Motor neuron (in vitro differentiated cells): ENCODE data around the gene RAB27B. TPM values are rescaled to one million over a fixed set of nuclear protein-coding genes. Genes with fewer than 3 reads are reported as not detected.

Experiments used
- ATAC-seq, 8 experiments: fragments of 200-7000 bp; cut with Tn5 transposase; replicated peaks in 6 of 8; 2 replicates each; pipeline ENCODE4 v1.8.0; 2021; ENCODE audit warnings: mild to moderate bottlenecking in 8 of 8, moderate library complexity in 8 of 8
- H3K27ac ChIP-seq, 2 donors: fragments of 250-450 bp; sonication (Bioruptor Pico); 2 replicates each; pipeline ENCODE4 v1.9.0; 2021; ENCODE audit warnings: antibody characterized with exemption in 2 of 2, mild to moderate bottlenecking in 2 of 2, moderate library complexity in 1 of 2
- H3K4me1 ChIP-seq, 2 donors: fragments of 250-450 bp; sonication (Bioruptor Pico); replicated peaks in 1 of 2; 2 replicates each; pipeline ENCODE4 v1.6.1; 2021; ENCODE audit warnings: antibody characterized with exemption in 2 of 2, mild to moderate bottlenecking in 2 of 2, moderate library complexity in 1 of 2
- H3K4me3 ChIP-seq, 5 donors: fragments of 250-450 bp; sonication (Bioruptor Pico); 2 replicates each; pipeline ENCODE4 v1.9.0; 2021; ENCODE audit warnings: antibody characterized with exemption in 5 of 5, mild to moderate bottlenecking in 5 of 5, moderate library complexity in 4 of 5
- WGBS, 10 experiments: fragments of 450-650 bp; shearing (Covaris generic); methylation state at CpG; one replicate each; pipeline ENCODE4 v1.0.0; 2022; 5-methylcytosine and 5-hydroxymethylcytosine counted together
- in situ Hi-C, 9 experiments: fragments of 400-800 bp; cut with MboI; loops; one replicate each; pipeline ENCODE4 v1.15.0; 2021; ENCODE audit warnings: low sequenced_read_pairs in 9 of 9, low pct_unique_long_range_greater_than_20kb in 2 of 9; ENCODE audit not compliant: unreplicated experiment in 9 of 9
- total RNA-seq, 8 experiments: library from RNA; unstranded; fragments of 300-600 nt; gene quantifications; 2 replicates each; pipeline versions ENCODE4 v1.2.3 to v1.2.4, GENCODE V29; 2022

RAB27B gene
- total RNA-seq, 8 experiments from 2014 or later, result 0.03 to 8.5 (median 3.0) TPM

GRCh38 chr18:54938506-54938905 is 110.2 kb downstream of the RAB27B start:
- Histone ChIP-seq H3K4me3 (no peak overlapping the region), H3K27ac (no peak overlapping the region), H3K4me1 (no peaks in the 10 kb centered on the region)
- no peak for ATAC-seq
- in situ Hi-C loops, result no loop called here
- WGBS, 10 experiments, result 46 to 100% (median 90%) methylated on average over 1 to 3 of the region's 3 CpGs

GRCh38 chr18:54939361-54939917 is 111.2 kb downstream of the RAB27B start:
- no peaks in the 10 kb centered on the region for H3K4me1 ChIP-seq
- H3K27ac ChIP-seq, result no peak overlapping the region
- in situ Hi-C loops, result no loop called here
- ATAC-seq, result no peak
- WGBS, 10 experiments, result 40 to 100% (median 89%) methylated on average over 1 to 6 of the region's 7 CpGs; no CpG with 5 or more reads in 2 of the 10 experiments
- H3K4me3 ChIP-seq, result no peak overlapping the region

GRCh38 chr18:54942144-54942543 is 113.9 kb downstream of the RAB27B start:
- Histone ChIP-seq H3K4me3 (no peak overlapping the region), H3K4me1 (no peaks in the 10 kb centered on the region), H3K27ac (no peak overlapping the region)
- no peak for ATAC-seq
- WGBS, 10 experiments, result 0 to 98% (median 80%) methylated on average over 1 to 4 of the region's 4 CpGs; no CpG with 5 or more reads in 1 of the 10 experiments
- in situ Hi-C loops, result no loop called here

- no peaks in the 10 kb centered on the region for H3K4me1 ChIP-seq
- in situ Hi-C loops, result no loop called here
- no peak overlapping the region for H3K4me3 ChIP-seq
- ATAC-seq, result no peak
- no peak overlapping the region for H3K27ac ChIP-seq
- WGBS, 10 experiments, result 86 to 100% (median 94%) methylated on average over 1 to 3 of the region's 3 CpGs; no CpG with 5 or more reads in 2 of the 10 experiments
Observed at GRCh38 chr18:54942569-54942968, 114.3 kb downstream of the RAB27B start.

Other genes with a start within 250 kb of the RAB27B start
- under 1 TPM in 3 of 8 experiments, not detected in 5; 0.21 to 0.43 (median 0.21) TPM for gene DYNAP, start 237.2 kb upstream of the RAB27B start, total RNA-seq
- gene CCDC68, start 131.0 kb downstream of the RAB27B start, total RNA-seq, result under 1 TPM in 4 of 8 experiments, not detected in 4; 0.05 to 0.64 (median 0.11) TPM